ENCODE data around the gene NCK2.

The NCK2 gene

GRCh38 chr2:105775809-105776559 lies 31.3 kb downstream of the NCK2 start:
- DNase-seq (ENCODE audit: low read depth in 2 of 2) = no peak

GRCh38 chr2:105776560-105776928 lies 31.8 kb downstream of the NCK2 start:
- DNase-seq (ENCODE audit: low read depth in 2 of 2) = no peak

GRCh38 chr2:105777031-105777482 lies 32.3 kb downstream of the NCK2 start:
- DNase-seq (ENCODE audit: low read depth in 2 of 2) = no peak

GRCh38 chr2:105777506-105778055 lies 32.9 kb downstream of the NCK2 start:
- DNase-seq (ENCODE audit: low read depth in 2 of 2) = no peak

GRCh38 chr2:105778080-105778607 lies 33.4 kb downstream of the NCK2 start:
- no peak for DNase-seq (ENCODE audit: low read depth in 2 of 2)

- DNase-seq (ENCODE audit: low read depth in 2 of 2) = no peak
Observed at GRCh38 chr2:105779394-105779793, 34.7 kb downstream of the NCK2 start.

- DNase-seq (ENCODE audit: low read depth in 2 of 2) = no peak
Observed at GRCh38 chr2:105780606-105781005, 35.9 kb downstream of the NCK2 start.

- DNase-seq (ENCODE audit: low read depth in 2 of 2) = no peak
Observed at GRCh38 chr2:105781274-105781978, 36.7 kb downstream of the NCK2 start.

- DNase-seq (ENCODE audit: low read depth in 2 of 2) = no peak
Observed at GRCh38 chr2:105782123-105782522, 37.4 kb downstream of the NCK2 start.

GRCh38 chr2:105782646-105783045 lies 37.9 kb downstream of the NCK2 start:
- no peak for DNase-seq (ENCODE audit: low read depth in 2 of 2)

- no peak for DNase-seq (ENCODE audit: low read depth in 2 of 2)
Observed at GRCh38 chr2:105783151-105783738, 38.5 kb downstream of the NCK2 start.

- DNase-seq (ENCODE audit: low read depth in 2 of 2) = no peak
Observed at GRCh38 chr2:105783972-105784371, 39.3 kb downstream of the NCK2 start.

- no peak for DNase-seq (ENCODE audit: low read depth in 2 of 2)
Observed at GRCh38 chr2:105784589-105784988, 39.9 kb downstream of the NCK2 start.

- no peak for DNase-seq (ENCODE audit: low read depth in 2 of 2)
Observed at GRCh38 chr2:105785095-105785847, 40.6 kb downstream of the NCK2 start.

GRCh38 chr2:105786231-105787230 lies 41.8 kb downstream of the NCK2 start:
- DNase-seq (ENCODE audit: low read depth in 2 of 2) = no peak

- DNase-seq (ENCODE audit: low read depth in 2 of 2) = no peak
Observed at GRCh38 chr2:105787376-105788318, 42.9 kb downstream of the NCK2 start.

GRCh38 chr2:105788670-105789290 lies 44.1 kb downstream of the NCK2 start:
- DNase-seq (ENCODE audit: low read depth in 2 of 2) = no peak

- no peak for DNase-seq (ENCODE audit: low read depth in 2 of 2)
Observed at GRCh38 chr2:105789745-105790460, 45.2 kb downstream of the NCK2 start.
